NCI-H1436 treated with DMSO at 0.1 percent for 48 hours (cell line): ENCODE data around the gene WASHC4.

ENCODE experiments used
- DNase-seq: peaks from one replicate; lab custom pipeline; 2025; lab: John Stamatoyannopoulos, UW

The WASHC4 gene

DNA sequence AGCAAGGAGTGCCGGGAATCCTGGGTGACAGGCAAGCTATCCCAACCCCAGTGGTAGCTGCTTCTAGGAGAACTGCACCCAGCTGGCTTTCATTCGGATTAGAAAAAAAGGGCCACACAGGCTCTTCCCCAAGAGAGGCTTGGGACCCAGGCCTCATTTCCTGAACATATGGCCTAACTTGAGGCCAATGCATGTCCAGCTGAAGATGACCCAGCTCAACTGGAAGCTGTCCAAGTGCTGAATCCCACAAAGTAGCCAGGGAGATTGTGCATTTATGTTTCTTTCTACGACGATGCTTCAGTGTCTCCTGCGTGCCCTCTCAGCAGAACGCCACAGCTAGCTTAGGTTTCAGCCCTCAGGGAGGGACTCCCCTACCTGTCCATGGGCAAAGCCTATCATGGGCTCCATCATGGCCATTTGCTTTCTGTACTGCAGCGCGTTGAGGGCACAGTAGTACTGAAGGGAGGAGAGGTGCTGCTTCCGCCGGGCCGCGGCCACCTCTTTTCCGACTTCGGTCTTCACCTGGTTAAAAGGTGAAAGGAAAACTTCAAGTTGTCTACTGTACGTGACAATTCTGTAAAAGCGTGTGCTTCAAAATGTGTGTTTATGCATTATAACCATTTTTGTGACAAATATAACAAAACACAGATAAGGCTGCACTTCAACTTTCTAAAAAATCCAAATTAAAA lies 99.3 kb downstream of the WASHC4 start:
- no peak for DNase-seq

GRCh38 chr12:105209091-105209490 lies 101.6 kb downstream of the WASHC4 start:
- no peak for DNase-seq

GRCh38 chr12:105212438-105212837 lies 104.9 kb downstream of the WASHC4 start:
- DNase-seq: no peak

DNA sequence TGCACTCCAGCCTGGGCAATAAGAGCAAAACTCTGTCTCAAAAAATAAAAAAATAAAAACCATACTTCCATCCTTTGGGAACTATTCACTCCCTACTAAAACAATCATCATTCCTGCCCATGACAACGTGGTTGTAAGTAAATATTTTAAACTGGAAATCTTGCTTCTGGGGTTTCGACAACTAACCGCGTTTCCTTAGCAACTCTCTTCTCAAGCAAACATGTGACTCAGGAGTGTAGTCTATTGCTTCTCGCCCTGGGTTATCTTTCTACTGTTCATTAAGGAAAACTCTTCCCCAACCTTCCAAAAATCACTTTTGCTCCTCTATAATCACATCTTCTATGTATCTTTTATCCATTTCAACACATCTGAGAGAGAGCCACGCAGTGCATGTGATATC lies 106.6 kb downstream of the WASHC4 start:
- DNase-seq: no peak

DNA sequence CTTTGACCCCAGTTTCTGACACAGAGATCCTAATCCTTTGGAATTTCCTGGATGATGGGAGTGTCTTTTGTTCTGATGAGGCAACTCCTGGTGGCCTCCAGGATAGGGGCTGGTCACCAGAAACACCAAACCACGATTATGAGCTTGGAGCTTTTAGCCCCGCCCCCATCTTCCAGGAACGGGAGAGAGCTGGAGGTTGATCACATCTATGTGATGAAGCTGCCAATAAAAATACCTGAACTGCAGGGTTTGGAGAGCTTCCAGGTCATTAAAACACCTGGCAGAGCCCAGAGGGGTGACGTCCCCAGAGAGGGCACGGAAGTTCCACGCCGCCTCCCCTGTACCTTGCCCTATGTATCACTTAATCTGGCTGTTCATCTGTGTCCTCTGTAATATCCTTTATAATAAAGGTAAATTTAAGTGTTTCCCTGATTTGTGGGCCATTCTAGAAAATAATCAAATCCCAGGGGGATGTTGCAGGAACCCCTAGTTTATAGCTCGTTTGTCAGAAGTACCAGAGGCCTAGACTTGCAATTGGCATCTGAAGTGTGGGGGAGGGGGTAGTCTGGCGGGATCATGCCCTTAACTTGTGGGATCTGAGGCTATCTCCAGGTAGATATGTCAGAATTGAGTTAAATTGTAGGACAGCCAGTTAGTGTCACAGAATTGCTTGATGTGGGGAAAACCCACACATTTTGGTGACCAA lies 107.3 kb downstream of the WASHC4 start:
- DNase-seq: no peak

GRCh38 chr12:105218434-105218833 lies 110.9 kb downstream of the WASHC4 start:
- DNase-seq: no peak
